B cell (primary cell): ENCODE results near the gene SH3RF3. TPM values are rescaled to one million over a fixed set of nuclear protein-coding genes. Genes with fewer than 3 reads are reported as not detected.

ENCODE experiments used
- ATAC-seq: fragments of 200-7000 bp; cut with Tn5 transposase; one replicate; pipeline ENCODE4 v1.10.0; 2021; ENCODE audit warnings: low read depth, mild to moderate bottlenecking, moderate number of reproducible peaks, moderate library complexity
- CTCF ChIA-PET: fragments of 350-600 bp; sonication (Branson Sonifier 250); formaldehyde crosslinking; loops from one replicate; lab custom pipeline; 2021; ENCODE audit warnings: antibody characterized with exemption, inconsistent platforms; lab: Charles Lee
- POLR2A ChIA-PET: fragments of 350-600 bp; sonication (Branson Sonifier 250); formaldehyde crosslinking; loops from one replicate; lab custom pipeline; 2021; ENCODE audit warnings: antibody characterized with exemption; lab: Charles Lee
- DNase-seq: peaks from one replicate; pipeline ENCODE4 v3.0.0; 2013
- H2AFZ ChIP-seq: 2 replicates; pipeline ENCODE4 v1.6.1; 2012; ENCODE audit warnings: mild to moderate bottlenecking, low read depth, low read length; ENCODE audit not compliant: insufficient read depth, poor library complexity, severe bottlenecking
- H3K27ac ChIP-seq, 2 donors: 1 replicate in 1 of 2; 2 replicates in 1 of 2; pipeline ENCODE4 v1.5.1; 2012 to 2013; ENCODE audit warnings: low read length in 2 of 2, mild to moderate bottlenecking in 2 of 2, moderate library complexity in 1 of 2
- H3K27me3 ChIP-seq, 4 experiments: fragments of 200-600 bp in 1 of 4; sonication (generic) in 1 of 4; replicated peaks in 1 of 4; 1 replicate in 2 of 4; 2 replicates in 2 of 4; pipeline versions ENCODE4 v1.6.1 to v1.7.0; 2013 to 2016; ENCODE audit warnings: low read length in 3 of 4, mild to moderate bottlenecking in 2 of 4, mixed read lengths in 1 of 4, moderate library complexity in 1 of 4; ENCODE audit not compliant: insufficient read depth in 4 of 4, control insufficient read depth in 3 of 4; ENCODE audit errors: control extremely low read depth in 1 of 4
- H3K36me3 ChIP-seq, 2 experiments: replicated peaks in 1 of 2; 1 replicate in 1 of 2; 2 replicates in 1 of 2; pipeline versions ENCODE4 v1.6.1 to v1.7.1; 2013; ENCODE audit warnings: low read length in 1 of 2; ENCODE audit not compliant: insufficient read depth in 2 of 2, control insufficient read depth in 1 of 2; ENCODE audit errors: control extremely low read depth in 1 of 2, extremely low read depth in 1 of 2
- H3K4me1 ChIP-seq, 2 donors: fragments of 200-600 bp in 1 of 2; sonication (generic) in 1 of 2; 1 replicate in 1 of 2; 2 replicates in 1 of 2; pipeline versions ENCODE4 v1.5.1 to v1.6.1; 2013 to 2017; ENCODE audit warnings: low read length in 2 of 2; ENCODE audit not compliant: control insufficient read depth in 2 of 2, insufficient read depth in 2 of 2
- H3K4me2 ChIP-seq: replicated peaks from 2 replicates; pipeline ENCODE3; 2012; ENCODE audit warnings: mild to moderate bottlenecking, low read depth, low read length; ENCODE audit not compliant: poor library complexity, severe bottlenecking
- H3K4me3 ChIP-seq, 5 experiments: fragments of 200-600 bp in 1 of 5; sonication (generic) in 1 of 5; 1 replicate in 3 of 5; 2 replicates in 2 of 5; pipeline versions ENCODE4 v1.5.1 to v1.7.0; 2011 to 2016; ENCODE audit warnings: low read length in 4 of 5, mild to moderate bottlenecking in 4 of 5, low read depth in 2 of 5, control low read depth in 1 of 5, moderate library complexity in 1 of 5; ENCODE audit not compliant: insufficient read depth in 1 of 5; ENCODE audit errors: control extremely low read depth in 1 of 5, extremely low read depth in 1 of 5
- H3K79me2 ChIP-seq: fragments of 200-600 bp; sonication (generic); one replicate; pipeline ENCODE4 v1.6.0; 2016; ENCODE audit warnings: low read length; ENCODE audit not compliant: control insufficient read depth, insufficient read depth
- H3K9ac ChIP-seq: fragments of 200-600 bp; sonication (generic); 2 replicates; pipeline ENCODE4 v1.6.1; 2017; ENCODE audit warnings: mild to moderate bottlenecking, low read length, moderate library complexity
- H3K9me3 ChIP-seq, 3 donors: one replicate each; pipeline versions ENCODE4 v1.6.1 to v1.7.1; 2013; ENCODE audit warnings: low read length in 2 of 3; ENCODE audit not compliant: control insufficient read depth in 2 of 3, insufficient read depth in 1 of 3; ENCODE audit errors: control extremely low read depth in 1 of 3
- H4K20me1 ChIP-seq: 2 replicates; pipeline ENCODE4 v1.6.0; 2012; ENCODE audit warnings: mild to moderate bottlenecking, low read length; ENCODE audit not compliant: insufficient read depth, control insufficient read depth, poor library complexity, severe bottlenecking
- H3K27ac Mint-ChIP-seq: one replicate; pipeline ENCODE4 v1.8.0; 2021; ENCODE audit warnings: mixed read lengths
- H3K27me3 Mint-ChIP-seq: one replicate; pipeline ENCODE4 v1.8.0; 2021; ENCODE audit warnings: mixed read lengths
- H3K4me1 Mint-ChIP-seq: one replicate; pipeline ENCODE4 v1.8.0; 2021; ENCODE audit warnings: mixed read lengths
- H3K4me3 Mint-ChIP-seq: one replicate; pipeline ENCODE4 v1.8.0; 2021; ENCODE audit warnings: mixed read lengths
- H3K9me3 Mint-ChIP-seq: one replicate; pipeline ENCODE4 v1.8.0; 2022; ENCODE audit warnings: mixed read lengths; ENCODE audit not compliant: insufficient read depth
- CTCF ChIP-seq: fragments of 200-600 bp; IDR thresholded peaks from one replicate; pipeline ENCODE4 v1.8.0; 2022; ENCODE audit warnings: antibody characterized with exemption, mild to moderate bottlenecking
- EZH2 ChIP-seq: IDR thresholded peaks from 2 replicates; pipeline ENCODE4 v1.6.1; 2012; ENCODE audit warnings: borderline replicate concordance, low read depth, mild to moderate bottlenecking, moderate library complexity, low read length; ENCODE audit not compliant: insufficient read depth, poor library complexity, severe bottlenecking
- WGBS: methylation state at CpG from one replicate; pipeline ENCODE4 v1.1.5; 2013; ENCODE audit warnings: missing lambda C conversion rate; ENCODE audit not compliant: insufficient coverage; 5-methylcytosine and 5-hydroxymethylcytosine counted together
- intact Hi-C: fragments of 100-400 bp; cut with micrococcal nuclease; formaldehyde crosslinking; loops from one replicate; pipeline ENCODE4 v1.10.0; 2022
- polyA plus RNA-seq: library from polyadenylated mRNA; depleted of rRNA; stranded (reverse); fragments of >200 nt; gene quantifications from 2 replicates; pipeline ENCODE4 v1.2.3, GENCODE V29; 2012
- total RNA-seq, 2 donors: library from RNA; stranded (reverse); fragments of 120-200 nt in 1 of 2; gene quantifications; 1 replicate in 1 of 2; 2 replicates in 1 of 2; pipeline versions ENCODE4 v1.2.3 to v1.2.4, GENCODE V29; 2013 to 2022

Gene SH3RF3
- total and polyA plus RNA-seq, 2 donors (not counting 1 experiment from before 2014, with no cell fraction given): 0.07 to 1.2 TPM

GRCh38 chr2:109403841-109404201 is 274.8 kb downstream of the SH3RF3 start:
- H3K27me3 Mint-ChIP-seq: no peaks in the 10 kb centered on the region
- H3K27ac Mint-ChIP-seq: no peak overlapping the region
- H3K27me3 ChIP-seq: no peaks in the 10 kb centered on the region
- CTCF ChIA-PET: no interaction called here
- no peaks in the 10 kb centered on the region for H3K4me1 ChIP-seq
- no peak overlapping the region for H3K9ac ChIP-seq
- H3K4me3 ChIP-seq: no peak overlapping the region
- 100% methylated on average over 3 of the region's 5 CpGs for WGBS
- H3K4me3 Mint-ChIP-seq: no peak overlapping the region
- DNase-seq: no peak
- H3K27ac ChIP-seq: no peak overlapping the region
- peaks cover 4% of the 10 kb centered on the region for H3K4me1 Mint-ChIP-seq
- H3K4me2 ChIP-seq: no peak overlapping the region
- no peaks in the 10 kb centered on the region for H3K36me3 ChIP-seq
- H2AFZ ChIP-seq: no peak overlapping the region
- POLR2A ChIA-PET: no interaction called here
- no peaks in the 10 kb centered on the region for H3K79me2 ChIP-seq
- no peaks in the 10 kb centered on the region for H4K20me1 ChIP-seq
- no peak for ATAC-seq
- intact Hi-C loops: no loop called here
- no peak for TF ChIP-seq EZH2
- no peak for TF ChIP-seq CTCF
- peaks cover 2% of the 10 kb centered on the region for H3K9me3 Mint-ChIP-seq
- no peaks in the 10 kb centered on the region for H3K9me3 ChIP-seq

- H3K79me2 ChIP-seq: no peaks in the 10 kb centered on the region
- Mint-ChIP-seq H3K4me3 (no peak overlapping the region), H3K4me1 (peaks cover 4% of the 10 kb centered on the region), H3K9me3 (peaks cover 2% of the 10 kb centered on the region), H3K27ac (no peak overlapping the region), H3K27me3 (no peaks in the 10 kb centered on the region)
- intact Hi-C loops: no loop called here
- DNase-seq: no peak
- no peak overlapping the region for H3K27ac ChIP-seq
- WGBS: 96% methylated on average over 6 of the region's 6 CpGs
- H3K4me3 ChIP-seq: no peak overlapping the region
- H2AFZ ChIP-seq: no peak overlapping the region
- H3K36me3 ChIP-seq: no peaks in the 10 kb centered on the region
- no peak for TF ChIP-seq CTCF
- TF ChIP-seq EZH2: no peak
- ATAC-seq: no peak
- ChIA-PET CTCF (no interaction called here), POLR2A (no interaction called here)
- no peaks in the 10 kb centered on the region for H3K4me1 ChIP-seq
- no peak overlapping the region for H3K9ac ChIP-seq
- H4K20me1 ChIP-seq: no peaks in the 10 kb centered on the region
- H3K9me3 ChIP-seq: no peaks in the 10 kb centered on the region
- H3K27me3 ChIP-seq: no peaks in the 10 kb centered on the region
- H3K4me2 ChIP-seq: no peak overlapping the region
Measured at GRCh38 chr2:109404681-109405080, 275.7 kb downstream of the SH3RF3 start.
